Erythroblast (primary cell): ENCODE measurements around the gene EEF1AKMT3.

Source experiments
- GATA1 ChIP-seq: IDR thresholded peaks from 2 replicates; pipeline ENCODE4 v1.6.1; 2011; ENCODE audit warnings: low read depth, mild to moderate bottlenecking, control low read depth, low read length, moderate library complexity
- POLR2A ChIP-seq: IDR thresholded peaks from 2 replicates; pipeline ENCODE4 v1.6.1; 2011; ENCODE audit warnings: mild to moderate bottlenecking, low read length

DNA sequence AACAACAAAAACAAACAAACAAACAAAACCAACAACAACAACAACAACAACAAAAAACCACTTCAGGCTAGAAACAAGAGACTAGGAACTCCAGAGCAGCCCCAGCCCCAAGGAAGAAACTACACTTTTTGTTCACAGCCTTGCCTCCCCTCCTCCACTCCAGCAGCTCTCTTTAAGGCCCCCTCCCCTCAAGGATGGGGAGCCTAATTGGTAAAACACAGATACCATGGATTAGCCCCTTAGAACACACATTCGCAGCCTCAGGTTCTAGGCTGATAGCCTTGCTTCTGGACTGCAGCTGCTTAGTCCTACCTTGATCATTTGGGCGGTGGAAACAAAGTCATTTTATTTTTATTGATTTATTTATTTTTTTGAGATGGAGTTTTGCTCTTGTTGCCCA is 58.0 kb downstream of the EEF1AKMT3 start:
- TF ChIP-seq POLR2A (no peak), GATA1 (no peak)
